ELR (cell line): ENCODE data around the gene RSAD1.
A peak's percentile ranks its signal among the peaks of the same experiment; 100 is the strongest.

ENCODE experiments used
- DNase-seq: peaks from one replicate; pipeline ENCODE4 v3.0.0-alpha.2; 2015; ENCODE audit warnings: low read depth

Gene RSAD1

DNA sequence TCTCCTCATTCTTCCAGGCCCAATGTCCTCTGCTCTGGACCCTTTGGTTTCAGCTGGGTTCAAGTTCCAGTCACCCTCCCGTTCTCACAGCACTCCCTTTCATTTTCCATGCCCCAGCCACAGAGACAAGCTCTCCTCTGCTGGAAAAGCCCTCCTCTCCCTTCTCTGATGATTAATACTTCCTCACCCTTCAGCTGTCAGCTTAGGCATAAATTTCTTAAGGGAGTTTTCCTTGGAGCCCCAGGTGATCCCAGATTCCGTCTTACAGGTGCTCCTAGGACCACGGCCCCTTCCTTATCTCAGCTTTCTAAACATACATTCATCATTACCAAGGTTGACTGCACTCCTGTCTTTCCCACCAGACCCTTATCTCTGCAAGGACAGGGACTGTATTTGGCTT, 20.4 kb upstream of the RSAD1 start:
- DNase-seq = peak; percentile 37

DNA sequence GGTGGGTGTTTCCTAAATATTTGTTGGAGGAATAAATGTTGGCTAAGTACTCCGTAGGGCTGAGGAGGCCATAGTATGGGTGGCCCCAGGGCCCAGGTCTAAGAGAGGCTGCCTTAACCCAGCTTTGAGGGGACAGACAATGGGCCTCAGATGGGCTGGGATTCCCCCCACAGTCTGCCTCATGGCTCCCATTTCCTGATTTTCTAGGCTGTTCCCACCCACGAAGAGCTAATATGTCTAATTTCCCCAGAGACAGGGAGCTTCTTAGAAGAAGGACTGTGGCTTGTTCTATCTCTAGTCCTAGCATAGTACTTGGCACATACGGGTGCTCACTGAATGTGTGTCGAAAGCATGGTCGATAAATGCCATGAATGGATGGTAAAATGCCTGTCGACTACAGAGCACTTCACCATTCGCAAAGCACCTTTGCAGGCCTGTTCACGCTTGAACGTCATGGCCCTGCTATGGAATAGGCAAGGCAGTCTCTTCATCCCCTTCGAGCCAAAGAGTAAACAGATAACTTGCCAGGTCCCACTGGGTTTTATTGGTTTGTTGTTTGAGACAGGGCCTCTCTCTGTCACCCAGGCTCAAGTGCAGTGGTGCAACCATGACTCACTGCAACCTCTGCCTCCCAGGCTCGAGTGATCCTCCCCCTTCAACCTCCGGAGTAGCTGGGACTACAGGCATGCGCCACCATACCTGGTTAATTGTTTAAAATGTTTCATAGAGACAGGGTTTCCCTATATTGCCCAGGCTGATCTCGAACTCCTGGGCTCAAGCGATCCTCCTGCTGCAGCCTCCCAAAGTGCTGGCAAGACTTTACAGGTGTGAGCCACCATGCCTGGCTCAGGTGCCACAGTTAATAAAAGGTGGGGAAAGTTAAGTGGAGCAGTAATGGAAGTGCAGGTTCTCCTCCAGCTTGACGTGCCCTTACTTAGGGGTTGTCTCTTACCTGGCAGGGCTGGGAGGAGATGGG, 19.7 kb upstream of the RSAD1 start:
- peak; percentile 64 for DNase-seq

DNA sequence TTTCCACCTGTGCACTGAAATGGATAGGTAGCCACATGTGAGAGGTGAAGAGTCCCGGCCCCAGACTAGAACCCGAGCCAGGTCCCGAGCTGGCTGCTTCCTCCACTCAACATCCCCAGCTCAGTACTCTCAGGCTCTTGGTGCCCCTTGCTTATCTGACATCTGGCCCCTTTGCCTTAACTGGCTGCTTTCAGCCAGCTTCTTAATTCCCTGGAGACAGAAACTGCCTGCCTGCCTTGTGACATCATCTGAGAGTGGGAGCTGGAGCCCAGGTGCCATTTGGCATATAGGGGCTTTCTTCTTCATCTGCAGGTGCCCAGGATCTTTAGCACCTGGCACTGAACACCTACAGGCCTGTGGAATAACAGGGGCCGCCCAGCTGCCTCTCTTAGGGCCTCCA, 18.9 kb upstream of the RSAD1 start:
- DNase-seq = no peak

DNA sequence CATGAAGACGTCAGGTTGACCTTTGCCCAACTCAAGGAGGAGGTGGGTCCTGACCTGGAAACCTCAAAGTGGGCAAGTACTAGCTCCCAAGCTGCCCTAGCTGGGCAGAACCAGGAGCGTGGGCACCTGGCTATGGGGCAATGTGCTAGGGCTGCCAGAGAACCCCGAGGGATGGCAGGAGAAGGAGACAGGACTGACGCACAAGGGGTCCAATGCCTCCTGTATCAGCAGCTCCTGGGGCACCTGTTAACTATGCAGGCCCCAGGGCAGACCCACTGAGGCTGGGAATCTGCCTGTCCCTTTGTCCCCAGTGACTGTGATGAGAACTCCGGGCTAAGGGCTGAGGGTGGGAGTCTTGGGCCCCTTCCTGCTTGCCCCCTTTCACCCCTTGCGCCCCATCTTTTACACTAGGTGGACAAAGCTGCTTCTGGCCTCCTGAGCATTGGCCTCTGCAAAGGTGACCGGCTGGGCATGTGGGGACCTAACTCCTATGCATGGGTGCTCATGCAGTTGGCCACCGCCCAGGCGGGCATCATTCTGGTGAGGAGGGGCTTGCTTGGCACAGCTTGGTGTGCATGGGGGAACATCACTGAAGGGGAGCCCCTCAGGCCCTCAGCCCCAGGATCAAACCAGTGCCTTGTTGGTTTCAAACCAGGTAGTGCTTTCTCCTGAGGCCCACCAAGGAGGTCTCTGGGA, 17.7 kb upstream of the RSAD1 start:
- no peak for DNase-seq

DNA sequence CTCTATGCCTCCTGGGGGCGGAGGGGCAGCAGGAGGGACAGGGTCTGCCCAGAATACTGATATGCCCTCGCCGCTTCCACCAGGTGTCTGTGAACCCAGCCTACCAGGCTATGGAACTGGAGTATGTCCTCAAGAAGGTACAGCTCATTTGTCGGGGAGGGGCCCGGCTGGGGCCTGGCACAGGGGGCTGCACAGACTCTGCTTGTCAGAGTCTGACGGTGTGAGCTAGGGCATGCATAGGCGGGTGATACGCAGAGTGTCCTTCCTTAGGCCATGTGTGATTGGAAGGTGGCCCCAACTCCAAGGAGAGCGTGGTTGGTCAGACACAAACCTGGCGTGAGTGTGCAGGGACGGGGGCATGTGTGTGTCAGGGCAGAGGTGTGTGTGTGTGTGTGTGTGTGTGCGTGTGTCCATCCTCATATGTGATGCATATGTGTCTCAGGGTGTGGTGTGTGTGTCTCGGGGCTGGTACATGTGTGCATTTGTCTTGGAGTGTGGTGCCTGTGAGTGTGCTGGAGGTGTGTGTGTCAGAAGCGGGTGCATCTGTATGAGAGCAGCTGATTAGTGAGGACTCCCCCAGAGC, 17.0 kb upstream of the RSAD1 start:
- DNase-seq = no peak

DNA sequence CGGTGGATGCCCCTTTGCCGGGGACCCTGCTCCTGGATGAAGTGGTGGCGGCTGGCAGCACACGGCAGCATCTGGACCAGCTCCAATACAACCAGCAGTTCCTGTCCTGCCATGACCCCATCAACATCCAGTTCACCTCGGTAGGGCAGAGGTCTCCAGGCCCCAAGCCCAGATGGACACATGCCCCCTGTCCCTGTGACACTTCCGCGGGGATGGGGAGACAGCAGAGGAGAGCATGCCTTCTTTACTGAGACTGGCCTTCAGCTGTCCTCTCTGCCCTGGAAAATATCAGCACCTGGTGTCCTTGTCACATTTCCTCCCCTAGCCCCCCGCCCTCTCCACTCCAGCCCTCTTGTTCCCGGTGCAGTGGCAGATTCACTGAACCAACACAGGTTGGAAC, 16.2 kb upstream of the RSAD1 start:
- no peak for DNase-seq

DNA sequence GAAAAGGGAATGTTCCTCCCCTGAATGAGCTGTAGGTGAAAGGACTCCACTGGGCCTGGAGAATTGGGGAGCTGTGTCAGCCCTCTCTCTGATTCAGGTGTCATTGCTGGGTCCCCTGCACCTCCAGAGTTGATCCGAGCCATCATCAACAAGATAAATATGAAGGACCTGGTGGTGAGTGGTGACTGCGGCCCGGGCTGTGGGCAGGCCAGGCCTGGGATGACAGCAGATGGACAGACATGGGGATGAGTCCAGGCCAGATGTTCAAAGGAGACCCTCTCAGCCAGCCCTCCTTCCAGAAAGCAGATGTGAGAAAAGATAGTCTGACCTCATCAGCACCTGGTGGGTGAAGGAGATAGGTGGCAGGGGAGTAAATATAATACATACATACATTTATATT, 14.5 kb upstream of the RSAD1 start:
- DNase-seq = no peak

DNA sequence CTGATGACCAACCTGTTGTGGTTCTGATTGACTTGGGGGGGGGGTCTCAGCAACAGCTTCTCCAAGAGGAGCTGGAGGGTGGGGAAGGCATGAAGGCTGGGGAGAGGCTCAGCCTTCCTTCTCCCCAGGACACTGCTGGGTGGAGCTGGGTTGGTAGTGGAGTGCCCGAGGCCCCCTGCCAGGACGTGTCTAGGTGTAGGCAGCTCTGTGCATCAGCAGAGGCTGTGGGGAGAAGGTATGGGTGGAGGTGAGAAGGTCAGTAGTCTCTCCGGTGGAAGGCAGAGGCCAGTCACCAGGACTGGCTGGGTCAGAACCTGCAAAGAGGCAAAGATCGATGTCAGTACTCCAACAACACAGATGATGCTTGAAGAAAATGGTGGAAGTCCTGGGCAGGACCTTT, 13.9 kb upstream of the RSAD1 start:
- no peak for DNase-seq

DNA sequence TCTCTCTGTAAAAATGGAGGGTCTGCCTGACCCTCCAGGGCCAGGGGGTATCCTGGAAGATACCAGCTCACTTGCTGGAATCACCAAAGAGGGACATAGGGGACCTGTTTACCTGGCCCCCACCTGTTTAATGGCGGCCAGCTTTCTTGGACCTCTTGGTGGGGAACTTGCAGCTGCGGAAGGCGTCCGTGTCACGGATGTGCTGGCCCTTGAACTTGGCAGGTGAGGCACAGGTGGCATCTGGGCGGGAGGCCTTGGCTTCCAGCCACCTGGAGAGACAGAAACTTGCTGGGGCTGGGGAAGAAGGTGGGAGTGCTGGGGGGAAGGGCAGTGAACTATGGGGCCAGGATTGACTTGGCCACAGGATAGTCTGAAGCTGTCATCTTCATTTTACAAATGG, 13.5 kb upstream of the RSAD1 start:
- DNase-seq = no peak

DNA sequence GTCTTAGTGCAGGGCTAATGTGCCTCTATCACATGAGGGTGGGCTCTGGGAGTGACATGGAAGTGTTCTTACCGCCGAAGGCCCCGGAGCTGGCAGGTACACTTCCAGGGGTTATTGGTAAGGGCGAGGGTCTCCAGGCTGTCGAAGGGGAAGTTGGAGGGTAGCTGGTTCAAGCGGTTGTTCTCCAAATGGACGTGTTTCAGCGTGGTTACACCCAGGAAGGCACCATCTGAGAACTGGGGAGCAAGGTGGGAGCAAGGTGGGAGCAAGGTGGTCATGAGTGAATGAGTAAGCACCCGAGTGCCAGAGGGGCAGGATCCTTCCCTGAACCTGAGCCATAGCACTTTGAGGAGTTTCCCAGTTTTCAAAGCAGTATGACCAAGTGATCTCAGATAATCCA, 13.0 kb upstream of the RSAD1 start:
- no peak for DNase-seq

DNA sequence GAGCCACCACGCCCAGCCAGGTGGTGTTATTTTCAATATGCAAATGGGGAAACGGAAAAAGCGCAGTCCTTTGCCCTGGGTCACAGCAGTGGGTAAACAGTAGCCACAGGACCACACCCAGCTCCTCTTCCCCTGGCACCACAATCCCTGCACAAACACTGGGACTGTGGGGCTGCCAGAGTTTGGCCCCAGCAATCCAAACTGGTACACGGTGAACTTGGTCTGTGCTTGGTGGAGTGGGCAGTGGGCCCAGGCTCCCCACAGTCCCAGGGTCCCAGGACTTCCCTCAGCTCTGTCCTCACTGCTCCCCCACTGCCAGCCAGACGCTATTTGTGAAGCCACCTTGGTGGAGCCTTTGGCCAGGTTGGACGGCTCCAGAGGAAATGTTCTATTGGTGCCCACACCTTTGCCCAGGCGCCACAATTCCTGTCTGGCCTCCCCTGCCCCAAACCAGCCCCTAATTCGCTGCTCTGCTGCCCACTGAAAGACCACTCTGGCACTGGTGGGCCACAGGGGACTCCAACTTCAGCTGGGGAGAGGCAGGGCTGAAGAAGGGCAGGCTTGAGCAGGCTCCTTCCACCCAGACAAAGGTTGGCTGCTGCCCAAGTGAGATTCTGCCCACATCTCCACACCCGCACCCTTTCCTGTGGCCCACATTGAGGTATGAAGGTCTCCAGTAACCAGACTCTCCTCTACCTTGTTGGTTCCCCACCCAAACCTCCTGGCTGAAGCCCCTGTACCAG, 12.1 kb upstream of the RSAD1 start:
- DNase-seq = no peak

DNA sequence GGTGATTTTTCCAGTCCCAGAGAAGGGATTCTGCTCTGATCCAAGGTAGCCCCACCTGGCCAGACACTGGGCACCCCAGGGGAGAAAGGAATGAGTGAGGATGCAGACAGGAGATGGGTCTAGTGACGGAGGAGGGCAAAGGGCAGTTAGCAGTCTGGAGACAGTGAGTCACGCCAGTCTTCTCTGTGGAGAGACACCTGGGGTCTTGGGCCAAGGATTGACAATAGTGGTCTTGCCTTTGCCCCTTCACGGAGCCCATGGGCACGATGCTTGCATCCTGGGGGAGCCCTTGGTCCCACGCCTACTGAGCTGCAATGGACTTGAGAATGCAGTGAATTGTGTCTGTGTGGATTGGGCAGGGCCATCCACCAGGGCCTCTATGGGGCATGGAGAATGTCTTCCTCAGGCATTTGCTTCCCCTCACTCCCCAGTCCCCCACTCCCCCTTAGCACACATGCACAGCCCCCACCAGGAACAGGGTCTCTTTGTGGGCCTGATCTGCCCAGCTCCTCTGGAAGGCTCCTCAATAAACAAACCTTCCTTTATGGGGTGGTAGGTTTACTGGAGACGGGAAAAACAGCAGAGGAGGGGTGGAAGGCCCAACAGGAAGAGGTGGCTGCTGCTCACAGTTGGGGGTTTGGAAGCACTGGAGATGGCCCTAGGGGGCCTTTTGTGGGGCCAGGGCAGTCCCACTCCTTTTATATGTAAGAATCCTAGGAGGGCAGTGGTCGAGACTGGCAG, 11.4 kb upstream of the RSAD1 start:
- no peak for DNase-seq

DNA sequence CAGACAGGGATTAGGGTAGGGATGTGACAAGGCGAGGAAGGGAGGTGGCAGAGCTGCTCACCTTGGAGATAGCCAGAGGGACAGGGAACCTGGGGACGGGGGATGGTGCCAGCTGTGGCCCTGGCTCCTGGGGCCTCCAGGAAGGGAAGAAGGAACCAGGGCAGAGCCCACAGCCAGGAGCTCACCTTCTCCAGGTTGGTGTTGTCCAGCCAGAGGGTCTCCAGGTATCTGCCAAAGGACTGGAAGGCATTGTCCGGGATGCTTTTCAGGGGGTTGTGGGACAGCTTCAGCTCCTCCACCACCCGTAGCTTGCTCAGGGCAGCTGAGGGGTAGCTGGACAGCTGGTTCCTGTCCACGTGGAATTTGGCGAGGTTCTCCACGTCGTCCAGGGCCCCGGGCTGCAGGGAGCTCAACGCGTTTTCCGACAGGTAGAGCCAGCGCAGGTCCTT, 10.8 kb upstream of the RSAD1 start:
- no peak for DNase-seq

DNA sequence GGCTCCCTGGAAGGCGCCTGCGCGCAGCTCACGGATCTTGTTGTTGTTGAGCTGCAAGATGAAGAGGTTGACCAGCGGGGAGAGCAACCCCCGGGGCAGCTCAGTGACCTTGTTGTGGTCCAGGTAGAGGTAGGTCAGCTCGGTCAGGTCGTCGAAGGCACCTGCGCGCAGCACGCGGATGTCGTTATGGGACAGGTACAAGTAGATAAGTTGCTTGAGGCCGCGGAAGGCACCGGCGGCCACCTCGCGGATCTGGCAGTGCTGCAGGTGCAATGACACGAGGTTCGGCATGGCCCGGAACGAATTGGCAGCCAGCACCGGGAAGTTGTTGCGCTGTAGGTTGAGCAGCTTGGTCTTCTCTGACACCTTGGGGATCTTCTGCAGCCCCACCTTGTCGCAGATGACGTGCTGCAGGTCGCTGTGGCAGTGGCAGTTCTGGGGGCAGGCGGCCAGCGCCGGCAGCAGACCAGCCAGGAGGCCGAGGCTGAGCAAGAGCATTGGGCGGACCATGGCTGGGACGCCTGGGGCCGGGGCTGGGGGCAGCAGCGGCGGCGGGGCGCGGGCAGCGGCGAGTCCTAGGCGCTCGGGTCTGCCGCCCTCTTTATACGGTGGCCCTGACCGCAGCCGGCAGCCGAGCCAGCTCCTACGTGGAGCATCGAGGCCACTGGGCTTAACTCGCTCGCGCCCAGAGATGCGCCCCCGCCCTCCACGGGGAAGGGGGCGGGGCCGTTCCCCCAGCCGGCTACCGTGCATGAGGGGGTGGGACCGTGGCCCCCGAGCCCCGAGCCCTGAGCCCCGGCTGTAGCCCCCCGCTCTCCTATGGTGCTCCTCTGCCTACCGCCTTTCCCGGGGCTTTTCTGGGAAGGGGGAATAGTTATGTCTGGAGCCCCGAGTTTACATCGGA, 10.1 kb upstream of the RSAD1 start, which contains the start of gene CHAD:
Gene CHAD, minus strand, starts transcription at position 577 of the 904 bp plus-strand sequence. Its CDS starts 67 bp downstream, at position 510.
- no peak for DNase-seq

DNA sequence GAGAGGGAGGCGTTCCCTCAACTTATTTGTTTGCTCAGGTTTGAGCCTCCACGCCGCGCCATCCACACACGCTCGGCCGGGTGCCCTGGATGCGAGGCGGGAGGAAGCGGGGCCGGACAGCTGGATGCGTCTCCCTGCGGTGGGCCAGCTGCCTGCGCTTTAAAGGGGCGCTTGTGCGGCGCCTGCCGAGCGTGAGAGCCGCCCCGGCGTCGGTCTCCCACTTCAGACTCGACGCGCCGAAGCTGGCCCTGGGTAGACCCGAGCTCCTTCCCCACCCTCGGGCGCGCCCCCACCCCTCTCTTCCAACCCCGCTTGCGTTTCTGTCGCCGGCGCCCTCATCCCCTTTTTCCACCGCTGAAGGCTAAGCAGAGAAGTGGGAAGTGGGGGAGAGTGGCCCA, 9.5 kb upstream of the RSAD1 start:
- no peak for DNase-seq

DNA sequence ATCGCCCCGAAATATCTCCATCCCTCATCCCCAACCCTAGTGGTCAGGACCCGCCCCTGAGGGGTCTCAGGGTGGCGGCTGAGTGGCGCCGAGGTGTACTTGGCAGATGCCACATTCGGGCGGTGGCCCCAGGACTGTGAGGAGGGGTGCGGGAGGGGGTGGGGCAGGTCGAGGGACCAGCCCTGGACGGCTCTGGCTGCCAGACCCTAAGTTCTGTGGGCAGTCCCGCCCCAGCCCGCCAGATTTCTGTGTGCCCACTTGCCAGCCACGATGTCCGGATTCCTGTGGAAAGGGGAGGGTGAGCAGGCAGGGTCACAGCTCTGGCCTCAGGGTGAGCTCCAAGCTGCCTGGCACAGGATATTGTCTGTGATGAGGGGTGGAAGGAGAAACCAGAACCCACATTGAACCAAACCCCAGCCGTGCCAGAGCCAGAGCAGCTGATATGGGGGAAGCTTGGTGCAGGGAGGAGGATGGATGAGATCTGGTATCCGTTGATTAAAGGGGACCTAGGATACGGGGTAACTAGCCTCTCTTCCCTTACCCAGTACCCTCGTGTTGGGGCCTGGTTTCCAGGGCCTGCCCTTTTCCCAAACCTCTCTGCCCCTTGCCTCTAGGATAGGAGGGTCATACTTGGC, 8.9 kb upstream of the RSAD1 start:
- no peak for DNase-seq

DNA sequence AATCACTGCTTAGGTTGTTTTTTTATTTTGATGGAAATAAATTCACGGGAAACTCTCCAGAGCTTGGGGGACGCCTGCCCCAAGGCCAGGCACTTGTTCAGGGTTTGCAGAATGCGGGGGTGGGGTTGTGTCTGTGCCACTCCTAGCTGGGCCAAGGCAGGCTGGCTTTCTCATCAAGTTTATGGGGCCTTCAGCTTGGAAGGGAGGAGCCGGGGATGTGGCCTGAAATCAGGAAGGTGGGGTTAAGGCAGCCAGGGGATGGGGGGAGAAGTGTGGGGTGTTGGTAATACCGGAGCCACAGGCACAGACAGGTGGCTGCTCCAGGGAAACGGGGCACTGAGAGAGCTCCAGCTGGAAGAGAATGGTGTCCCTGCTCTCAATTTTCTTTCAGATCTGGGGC, 8.2 kb upstream of the RSAD1 start:
- no peak for DNase-seq

DNA sequence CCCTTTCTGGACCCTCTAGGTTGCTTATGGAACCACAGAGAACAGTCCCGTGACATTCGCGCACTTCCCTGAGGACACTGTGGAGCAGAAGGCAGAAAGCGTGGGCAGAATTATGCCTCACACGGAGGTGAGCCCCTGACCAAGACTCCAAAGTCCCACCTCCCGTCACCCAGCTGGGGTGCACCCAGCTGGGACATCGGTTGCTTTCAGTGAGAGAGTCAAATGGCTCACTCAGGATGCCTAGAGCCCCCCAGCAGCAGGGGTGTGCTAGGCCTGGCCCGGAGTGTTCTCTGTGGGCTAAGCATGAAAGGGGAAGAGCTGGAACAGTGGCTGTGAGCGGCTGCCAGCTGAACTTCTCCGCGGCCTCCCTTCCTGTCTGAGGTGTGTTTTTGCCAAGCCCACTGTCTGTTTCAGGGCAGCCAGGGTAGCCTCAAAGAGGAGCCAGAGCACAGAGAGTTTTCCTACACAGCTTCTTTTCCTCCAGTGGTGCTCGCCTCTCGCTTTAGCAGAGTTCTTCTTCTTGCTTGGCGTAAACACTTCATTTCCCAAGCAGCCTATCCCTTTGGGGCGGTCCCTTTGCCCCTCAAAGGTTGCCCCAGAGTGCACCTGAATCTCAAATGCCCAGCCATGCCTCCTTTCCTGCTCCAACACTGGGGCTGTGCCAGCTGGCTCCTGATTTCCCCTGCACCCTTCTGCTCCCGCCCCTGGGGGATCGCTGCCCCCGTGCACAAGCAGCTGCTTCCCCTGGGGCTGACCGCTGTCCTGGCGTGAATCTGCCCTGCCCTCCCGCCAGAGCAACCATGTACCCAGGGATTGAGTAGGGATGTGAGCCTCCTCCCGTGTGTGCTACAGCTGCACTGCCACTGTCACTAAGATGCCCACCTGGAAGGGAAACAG, 7.4 kb upstream of the RSAD1 start:
- no peak for DNase-seq

DNA sequence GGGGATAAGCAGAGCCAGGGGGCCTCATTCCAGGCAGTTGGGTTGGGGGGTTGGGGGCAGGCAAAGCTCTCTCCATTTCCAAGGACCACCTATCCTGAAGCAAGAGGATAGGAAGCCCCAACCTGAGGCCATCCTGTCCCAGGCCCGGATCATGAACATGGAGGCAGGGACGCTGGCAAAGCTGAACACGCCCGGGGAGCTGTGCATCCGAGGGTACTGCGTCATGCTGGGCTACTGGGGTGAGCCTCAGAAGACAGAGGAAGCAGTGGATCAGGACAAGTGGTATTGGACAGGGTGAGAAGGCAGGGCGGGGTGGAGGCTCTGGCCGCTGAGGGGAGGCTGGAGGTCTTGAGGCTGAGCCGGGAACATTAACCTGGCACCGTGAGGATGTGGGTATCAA, 6.4 kb upstream of the RSAD1 start:
- no peak for DNase-seq
